Heart left ventricle (tissue), 16 donors: ENCODE data around the gene SRP54. TPM values are rescaled to one million over a fixed set of nuclear protein-coding genes. Genes with fewer than 3 reads are reported as not detected.
A peak's percentile ranks its signal among the peaks of the same experiment; 100 is the strongest.

Source experiments
- ATAC-seq, 4 donors: fragments of 200-7000 bp; cut with Tn5 transposase; one replicate each; pipeline ENCODE4 v1.9.1; 2020 to 2022; ENCODE audit warnings: moderate library complexity in 4 of 4, mild to moderate bottlenecking in 3 of 4, moderate number of reproducible peaks in 1 of 4
- DNase-seq, 5 donors: peaks; one replicate each; pipeline ENCODE4 v3.0.0-alpha.2; 2020
- H3K27ac ChIP-seq, 12 donors: fragments of 200-600 bp; sonication (generic) in 4 of 12; one replicate each; pipeline versions ENCODE4 v1.5.0 to v1.8.0; 2016 to 2022; ENCODE audit warnings: mild to moderate bottlenecking in 2 of 12
- H3K27me3 ChIP-seq, 9 donors: fragments of 200-600 bp; sonication (generic) in 2 of 9; one replicate each; pipeline versions ENCODE4 v1.5.1 to v1.8.0; 2016 to 2022; ENCODE audit warnings: mild to moderate bottlenecking in 3 of 9
- H3K36me3 ChIP-seq, 9 donors: fragments of 200-600 bp; sonication (generic) in 2 of 9; one replicate each; pipeline versions ENCODE4 v1.5.0 to v1.8.0; 2018 to 2022; ENCODE audit warnings: mild to moderate bottlenecking in 2 of 9
- H3K4me1 ChIP-seq, 12 donors: fragments of 200-600 bp; sonication (generic) in 4 of 12; one replicate each; pipeline versions ENCODE4 v1.5.0 to v1.8.0; 2016 to 2022; ENCODE audit warnings: mild to moderate bottlenecking in 3 of 12
- H3K4me3 ChIP-seq, 12 donors: fragments of 200-600 bp; sonication (generic) in 4 of 12; one replicate each; pipeline versions ENCODE4 v1.5.0 to v1.8.0; 2017 to 2022; ENCODE audit warnings: mild to moderate bottlenecking in 9 of 12, moderate library complexity in 4 of 12
- H3K9me3 ChIP-seq, 12 donors: fragments of 200-600 bp; sonication (generic) in 4 of 12; one replicate each; pipeline versions ENCODE4 v1.5.0 to v1.8.0; 2016 to 2022; ENCODE audit warnings: mild to moderate bottlenecking in 1 of 12
- POLR2A ChIP-seq, 2 donors: fragments of 450-650 bp; IDR thresholded peaks; one replicate each; pipeline ENCODE4 v1.6.1; 2017; ENCODE audit warnings: antibody characterized with exemption in 2 of 2, mild to moderate bottlenecking in 2 of 2, moderate library complexity in 2 of 2
- WGBS, 4 donors: extraction: QIAGEN DNeasy Blood & Tissue Kit in 2 of 4; methylation state at CpG; one replicate each; pipeline versions ENCODE4 v1.1.5 to v1.1.7; 2013 to 2018; 5-methylcytosine and 5-hydroxymethylcytosine counted together
- intact Hi-C, 10 donors: fragments of 100-400 bp; cut with DNase I; formaldehyde crosslinking; loops; one replicate each; pipeline versions ENCODE4 v1.11.1 to v1.14.2; 2022
- polyA plus RNA-seq, 2 donors: library from polyadenylated mRNA; stranded (reverse); fragments of 200-250 nt; gene quantifications; one replicate each; pipeline ENCODE4 v1.2.3, GENCODE V29; 2013
- total RNA-seq, 9 donors: library from RNA; depleted of rRNA in 2 of 9; stranded (reverse); fragments of >200 nt in 2 of 9; fragmentation: NEBNext Ultra II Directional in 3 of 9; extraction: Animal tissue kit (Norgen Biotek cat#: 25700) in 3 of 9; gene quantifications; one replicate each; pipeline versions ENCODE4 v1.1.0 to v1.2.4, GENCODE V29; 2016 to 2023
- TF ChIP-seq, protein P1 (sequence below), 12 donors: fragments of 200-600 bp; sonication (generic) in 4 of 12; IDR thresholded peaks; one replicate each; pipeline versions ENCODE4 v1.5.0 to v1.8.0; 2018 to 2022; ENCODE audit warnings: antibody characterized with exemption in 12 of 12, mild to moderate bottlenecking in 5 of 12
- donor health status: ischemic (EF 13 %, LVEDD 7.1; RV severe dilation, severe dysfunction).
- donor health status: healthy with polysubstance abuse.
- donor health status: DM: no; HTN: yes; CAD: no.
- donor health status: DM: no; HTN: no; CAD: no.
- donor health status: ischemic (EF 25% LVEDD 6.9; RV normal size, moderate dysfunction).
- donor health status: ischemic (EF 25% LVEDD 5.7; RV mildly dilated, moderate dysfunction).
- donor health status: healthy.
- donor health status: DM: yes; HTN: yes; CAD: no.
- donor health status: ischemic (EF 35%, LVEDD 5.7; RV mildly dilated, moderate dysfunction).
- donor health status: nonischemic (EF 11% LVEDD 7.7; RV severe dilation, severe dysfunction).
- donor health status: DM: yes; HTN: yes; CAD: no.
- donor health status: PGD.
- donor health status: ischemic (EF 29% LVEDD 5.4; RV normal size, mild dysfunction).
- donor health status: nonischemic (EF 23%, LVEDD 6.1; RV moderate dilation, normal function).

SRP54 gene
- total and polyA plus RNA-seq, 11 donors = 16.0 to 53.3 (median 34.0) TPM

DNA sequence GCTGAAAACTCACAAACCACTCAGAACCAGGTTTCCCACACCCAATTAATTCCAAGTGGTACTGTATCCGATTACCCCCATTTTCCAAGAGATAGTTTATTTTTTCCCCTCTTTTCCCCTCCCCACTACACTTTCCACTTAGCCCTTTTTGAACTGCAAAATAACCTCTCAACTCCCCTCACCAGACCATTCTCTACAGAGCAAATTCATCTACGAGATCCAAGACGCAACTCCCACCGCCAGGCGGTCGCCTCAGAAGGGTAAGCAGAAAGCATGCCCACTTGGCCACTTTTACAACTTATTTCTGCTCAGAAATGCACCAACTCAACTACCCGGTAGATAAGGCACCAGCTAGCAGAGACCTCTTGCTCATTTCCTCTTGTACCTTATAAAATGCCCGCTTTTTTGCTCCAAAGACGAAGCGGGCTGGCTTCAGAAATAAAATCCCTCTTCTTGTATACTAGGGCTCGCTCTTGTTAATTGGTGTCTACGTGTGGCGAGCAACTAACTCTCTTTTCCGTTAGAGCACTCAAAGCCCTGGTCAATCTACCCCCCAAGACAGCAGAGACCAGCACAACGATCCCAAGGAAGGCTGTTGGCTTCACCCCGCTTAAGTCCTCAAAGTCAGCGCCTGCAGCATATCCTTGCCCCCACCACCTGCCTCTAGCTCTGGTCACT is 910 bp upstream of the SRP54 start:
- H3K27ac ChIP-seq = peak overlapping the region; percentile 90 to 100 (median 96)
- TF ChIP-seq, protein P1, sequence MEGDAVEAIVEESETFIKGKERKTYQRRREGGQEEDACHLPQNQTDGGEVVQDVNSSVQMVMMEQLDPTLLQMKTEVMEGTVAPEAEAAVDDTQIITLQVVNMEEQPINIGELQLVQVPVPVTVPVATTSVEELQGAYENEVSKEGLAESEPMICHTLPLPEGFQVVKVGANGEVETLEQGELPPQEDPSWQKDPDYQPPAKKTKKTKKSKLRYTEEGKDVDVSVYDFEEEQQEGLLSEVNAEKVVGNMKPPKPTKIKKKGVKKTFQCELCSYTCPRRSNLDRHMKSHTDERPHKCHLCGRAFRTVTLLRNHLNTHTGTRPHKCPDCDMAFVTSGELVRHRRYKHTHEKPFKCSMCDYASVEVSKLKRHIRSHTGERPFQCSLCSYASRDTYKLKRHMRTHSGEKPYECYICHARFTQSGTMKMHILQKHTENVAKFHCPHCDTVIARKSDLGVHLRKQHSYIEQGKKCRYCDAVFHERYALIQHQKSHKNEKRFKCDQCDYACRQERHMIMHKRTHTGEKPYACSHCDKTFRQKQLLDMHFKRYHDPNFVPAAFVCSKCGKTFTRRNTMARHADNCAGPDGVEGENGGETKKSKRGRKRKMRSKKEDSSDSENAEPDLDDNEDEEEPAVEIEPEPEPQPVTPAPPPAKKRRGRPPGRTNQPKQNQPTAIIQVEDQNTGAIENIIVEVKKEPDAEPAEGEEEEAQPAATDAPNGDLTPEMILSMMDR (IDR thresholded peaks at IDR 0.05) = peak in 4 of 12 donors; percentile 13 to 35 (median 28)
- no peak for TF ChIP-seq POLR2A (IDR thresholded peaks at IDR 0.05)
- intact Hi-C loops = loop anchor here (1.0 to 10.0 kb wide), 10 partner anchors 63 to 270 kb away; partner anchors contain the start of genes FAM177A1 (in 4 of the 10), BAZ1A (in 3 of the 10), PPP2R3C (in 2 of the 10) and CFL2 (in 1 of the 10)
- ATAC-seq = peak in 2 of 4 donors; percentile 5 to 14
- peak in 1 of 5 donors; percentile 21 for DNase-seq
- H3K9me3 ChIP-seq = no peaks in the 10 kb centered on the region
- H3K36me3 ChIP-seq = peaks cover 0 to 8% (median 0%) of the 10 kb centered on the region in 9 donors
- H3K4me3 ChIP-seq = peak overlapping the region; percentile 66 to 99 (median 86)
- 0 to 1% (median 1%) methylated on average over 16 to 17 of the region's 17 CpGs for WGBS, 4 donors
- H3K4me1 ChIP-seq = peaks cover 7 to 44% (median 29%) of the 10 kb centered on the region in 12 donors
- H3K27me3 ChIP-seq = no peaks in the 10 kb centered on the region

DNA sequence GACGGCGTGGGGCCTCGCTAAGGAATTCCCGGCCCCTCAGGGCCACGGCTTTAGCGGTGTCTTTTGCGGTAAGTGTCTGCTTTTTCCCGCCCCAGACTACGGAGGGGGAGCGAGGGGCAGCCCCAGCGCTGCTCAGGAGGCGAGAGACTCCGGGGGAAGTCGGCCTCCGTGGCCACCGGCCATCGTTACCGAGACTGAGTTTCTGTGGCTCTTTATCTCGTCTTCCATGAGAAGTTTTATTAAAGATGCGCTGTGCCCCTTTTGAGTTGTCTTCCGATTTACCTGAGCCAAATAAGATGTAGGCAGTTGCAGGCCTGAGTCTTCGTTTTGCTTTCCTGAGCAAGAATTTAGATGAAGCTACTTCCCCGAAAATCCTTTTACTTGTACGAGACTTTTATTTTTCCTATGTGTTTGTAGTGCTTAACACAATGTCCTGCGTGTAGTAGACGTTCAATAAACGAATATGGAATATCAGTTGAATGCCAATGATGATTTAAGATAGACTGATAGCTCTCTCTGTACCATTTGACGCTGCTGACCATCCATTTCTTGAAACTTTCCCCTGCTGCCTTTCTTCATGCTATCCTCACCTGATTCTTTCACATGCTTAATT is 462 bp downstream of the SRP54 start:
- no peak for DNase-seq
- WGBS, 4 donors = 0 to 1% (median 0%) methylated on average over 14 to 28 of the region's 28 CpGs
- Histone ChIP-seq H3K4me1 (peaks cover 7 to 44% (median 29%) of the 10 kb centered on the region in 12 donors), H3K27me3 (no peaks in the 10 kb centered on the region), H3K9me3 (no peaks in the 10 kb centered on the region), H3K4me3 (peak overlapping the region; percentile 66 to 99 (median 86)), H3K27ac (peak overlapping the region; percentile 90 to 100 (median 96)), H3K36me3 (no peaks in the 10 kb centered on the region)
- peak; percentile 5 to 41 (median 24) for ATAC-seq
- no peak for TF ChIP-seq POLR2A (IDR thresholded peaks at IDR 0.05)
- TF ChIP-seq, protein P1 (IDR thresholded peaks at IDR 0.05) = no peak
- intact Hi-C loops = loop anchor here (2.0 to 10.0 kb wide), 9 partner anchors 62 to 271 kb away; partner anchors contain the start of genes FAM177A1 (in 4 of the 10), BAZ1A (in 2 of the 10), PPP2R3C (in 2 of the 10) and CFL2 (in 1 of the 10)

DNA sequence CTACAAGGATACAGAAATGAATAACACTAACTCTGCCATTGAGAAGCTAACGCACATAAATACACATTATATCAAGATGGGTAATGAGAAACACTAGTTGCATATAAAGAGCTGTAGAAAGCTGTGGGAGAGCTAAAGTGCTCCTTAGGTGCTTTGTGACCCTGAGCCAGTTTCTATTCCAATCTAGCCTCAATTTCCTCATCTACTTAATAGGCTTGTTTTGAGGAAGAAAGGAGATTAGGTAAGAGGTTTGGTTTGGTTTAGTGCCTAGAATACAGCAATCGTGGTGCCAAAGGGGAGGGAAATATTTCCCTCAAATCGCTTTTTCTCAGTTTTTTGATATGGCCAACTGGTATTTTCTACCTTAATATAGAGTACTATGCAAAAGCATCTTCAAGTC is 994 bp downstream of the SRP54 start:
- ATAC-seq (no peak), DNase-seq (no peak)
- TF ChIP-seq, protein P1 (IDR thresholded peaks at IDR 0.05) = no peak
- no peak for TF ChIP-seq POLR2A (IDR thresholded peaks at IDR 0.05)
- WGBS, 4 donors = 39 to 48% (median 44%) methylated on average over 3 of the region's 3 CpGs
- intact Hi-C loops = loop anchor here (2.0 to 10.0 kb wide), 9 partner anchors 61 to 271 kb away; partner anchors contain the start of genes FAM177A1 (in 4 of the 10), BAZ1A (in 2 of the 10), PPP2R3C (in 2 of the 10) and CFL2 (in 1 of the 10)
- Histone ChIP-seq H3K36me3 (no peaks in the 10 kb centered on the region), H3K4me1 (peaks cover 7 to 44% (median 29%) of the 10 kb centered on the region in 12 donors), H3K4me3 (peak overlapping the region; percentile 66 to 99 (median 86)), H3K27ac (peak overlapping the region in 7 of 12 donors; percentile 95 to 100 (median 97)), H3K27me3 (no peaks in the 10 kb centered on the region), H3K9me3 (no peaks in the 10 kb centered on the region)

DNA sequence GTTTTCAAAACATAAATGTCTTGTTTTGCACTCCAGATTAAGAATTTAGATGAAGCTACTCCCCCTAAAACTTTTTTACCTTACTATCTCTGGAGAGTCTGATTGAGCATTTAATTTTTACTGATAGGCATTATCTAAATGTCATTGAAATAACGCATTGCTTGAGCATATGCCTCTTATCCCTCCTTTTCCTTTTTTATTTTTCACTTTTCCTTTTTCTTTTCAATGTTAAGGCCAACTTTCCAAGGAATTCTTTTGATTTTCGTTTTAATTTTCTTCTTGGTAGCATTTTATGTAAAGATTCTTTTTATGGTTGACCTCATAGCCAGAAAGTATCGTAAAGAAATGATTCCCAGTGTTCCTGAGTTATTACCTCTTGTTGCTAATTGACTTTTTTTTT is 2.9 kb downstream of the SRP54 start:
- Histone ChIP-seq H3K4me1 (peaks cover 7 to 43% (median 26%) of the 10 kb centered on the region in 12 donors), H3K27me3 (no peaks in the 10 kb centered on the region), H3K27ac (no peak overlapping the region), H3K4me3 (no peak overlapping the region), H3K36me3 (no peaks in the 10 kb centered on the region), H3K9me3 (no peaks in the 10 kb centered on the region)
- intact Hi-C loops = loop anchor here in 3 of 10 donors (10.0 kb wide), 2 partner anchors 59 to 111 kb away; partner anchors contain the start of genes FAM177A1 (in 2 of the 3) and BAZ1A (in 1 of the 3)
- ATAC-seq = no peak
- DNase-seq = no peak
- TF ChIP-seq, protein P1 (IDR thresholded peaks at IDR 0.05) = no peak
- TF ChIP-seq POLR2A (IDR thresholded peaks at IDR 0.05) = no peak
- 81 to 84% (median 82%) methylated on average over 3 of the region's 3 CpGs for WGBS, 4 donors
